ENCODE data around the gene SCRN2. TPM values are rescaled to one million over a fixed set of nuclear protein-coding genes. Genes with fewer than 3 reads are reported as not detected.
A peak's percentile ranks its signal among the peaks of the same experiment; 100 is the strongest.

Gene SCRN2
- total RNA-seq, 1 experiment from 2014 or later, result 50.8 TPM

DNA sequence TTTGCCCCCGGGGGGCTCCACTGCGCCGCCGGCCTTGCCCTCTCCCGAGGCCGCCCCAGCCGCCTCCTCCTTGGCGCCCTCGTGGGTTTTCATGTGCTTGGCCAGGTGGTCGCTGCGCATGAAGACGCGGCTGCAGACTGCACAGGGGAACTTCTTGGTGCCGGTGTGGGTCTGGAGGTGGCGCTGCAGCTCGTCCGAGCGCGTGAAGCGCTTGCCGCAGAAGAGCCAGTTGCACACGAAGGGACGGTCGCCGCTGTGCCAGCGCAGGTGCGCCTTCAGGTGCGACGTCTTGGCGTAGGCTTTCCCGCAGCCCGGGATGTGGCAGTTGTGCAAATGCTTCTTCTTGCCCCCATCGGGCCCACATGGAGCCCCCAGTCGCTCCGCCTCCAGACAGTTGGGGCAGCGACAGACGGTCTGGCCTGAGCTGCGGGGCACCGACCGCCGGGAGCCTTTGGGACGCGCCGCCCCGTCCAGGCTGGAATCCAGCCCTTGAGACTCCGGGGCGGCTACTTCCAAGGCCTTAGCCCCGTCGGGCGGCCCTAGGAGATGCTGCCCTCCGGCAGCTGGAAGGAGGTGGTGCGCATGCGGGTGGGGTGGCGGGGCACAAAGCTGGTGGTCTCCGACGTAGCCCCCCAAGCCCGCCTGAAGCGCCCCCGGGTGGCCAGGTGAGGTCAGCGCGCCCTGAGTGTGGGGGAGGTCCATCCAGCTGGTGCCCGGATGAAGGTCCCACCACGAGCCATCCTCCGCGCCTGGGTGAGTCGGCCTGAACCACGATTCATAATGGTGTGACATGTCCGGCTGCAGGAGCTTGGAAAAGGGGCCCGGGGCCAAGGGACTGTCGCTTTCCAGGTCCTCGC, 6.5 kb upstream of the SCRN2 start:
- Mint-ChIP-seq H3K36me3 (no peaks in the 10 kb centered on the region), H3K27me3 (ENCODE audit: low read depth) (peaks cover 77% of the 10 kb centered on the region), H3K9me3 (no peaks in the 10 kb centered on the region), H3K4me3 (peak overlapping the region; percentile 77), H3K27ac (no peak overlapping the region), H3K4me1 (peaks cover 47% of the 10 kb centered on the region)
- peak; percentile 22 for ATAC-seq
- peak; percentile 77 for DNase-seq (ENCODE audit: low spot score)
- ChIA-PET CTCF (interaction anchor here (0.7 to 19.3 kb wide), 48 partner anchors 9 to 199 kb away, joined by 3 to 1122 read pairs (median 6); partner anchors contain the start of genes CDK5RAP3, LRRC46, MRPL10 and OSBPL7), POLR2A (interaction anchor here (0.7 to 2.2 kb wide), 4 partner anchors 38 to 99 kb away, joined by 3 to 15 read pairs (median 10); partner anchors contain the start of gene SP2)
- TF ChIP-seq, protein P1, sequence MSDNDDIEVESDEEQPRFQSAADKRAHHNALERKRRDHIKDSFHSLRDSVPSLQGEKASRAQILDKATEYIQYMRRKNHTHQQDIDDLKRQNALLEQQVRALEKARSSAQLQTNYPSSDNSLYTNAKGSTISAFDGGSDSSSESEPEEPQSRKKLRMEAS (CRISPR knock-in tag; IDR thresholded peaks at IDR 0.05), result peak; percentile 99
- TF ChIP-seq NR3C1 (CRISPR knock-in tag; conservative IDR thresholded peaks at IDR 0.05; ENCODE audit: low read depth), result no peak
- TF ChIP-seq CREB1 (CRISPR knock-in tag; IDR thresholded peaks at IDR 0.05), result peak; percentile 86
- TF ChIP-seq, protein P2, sequence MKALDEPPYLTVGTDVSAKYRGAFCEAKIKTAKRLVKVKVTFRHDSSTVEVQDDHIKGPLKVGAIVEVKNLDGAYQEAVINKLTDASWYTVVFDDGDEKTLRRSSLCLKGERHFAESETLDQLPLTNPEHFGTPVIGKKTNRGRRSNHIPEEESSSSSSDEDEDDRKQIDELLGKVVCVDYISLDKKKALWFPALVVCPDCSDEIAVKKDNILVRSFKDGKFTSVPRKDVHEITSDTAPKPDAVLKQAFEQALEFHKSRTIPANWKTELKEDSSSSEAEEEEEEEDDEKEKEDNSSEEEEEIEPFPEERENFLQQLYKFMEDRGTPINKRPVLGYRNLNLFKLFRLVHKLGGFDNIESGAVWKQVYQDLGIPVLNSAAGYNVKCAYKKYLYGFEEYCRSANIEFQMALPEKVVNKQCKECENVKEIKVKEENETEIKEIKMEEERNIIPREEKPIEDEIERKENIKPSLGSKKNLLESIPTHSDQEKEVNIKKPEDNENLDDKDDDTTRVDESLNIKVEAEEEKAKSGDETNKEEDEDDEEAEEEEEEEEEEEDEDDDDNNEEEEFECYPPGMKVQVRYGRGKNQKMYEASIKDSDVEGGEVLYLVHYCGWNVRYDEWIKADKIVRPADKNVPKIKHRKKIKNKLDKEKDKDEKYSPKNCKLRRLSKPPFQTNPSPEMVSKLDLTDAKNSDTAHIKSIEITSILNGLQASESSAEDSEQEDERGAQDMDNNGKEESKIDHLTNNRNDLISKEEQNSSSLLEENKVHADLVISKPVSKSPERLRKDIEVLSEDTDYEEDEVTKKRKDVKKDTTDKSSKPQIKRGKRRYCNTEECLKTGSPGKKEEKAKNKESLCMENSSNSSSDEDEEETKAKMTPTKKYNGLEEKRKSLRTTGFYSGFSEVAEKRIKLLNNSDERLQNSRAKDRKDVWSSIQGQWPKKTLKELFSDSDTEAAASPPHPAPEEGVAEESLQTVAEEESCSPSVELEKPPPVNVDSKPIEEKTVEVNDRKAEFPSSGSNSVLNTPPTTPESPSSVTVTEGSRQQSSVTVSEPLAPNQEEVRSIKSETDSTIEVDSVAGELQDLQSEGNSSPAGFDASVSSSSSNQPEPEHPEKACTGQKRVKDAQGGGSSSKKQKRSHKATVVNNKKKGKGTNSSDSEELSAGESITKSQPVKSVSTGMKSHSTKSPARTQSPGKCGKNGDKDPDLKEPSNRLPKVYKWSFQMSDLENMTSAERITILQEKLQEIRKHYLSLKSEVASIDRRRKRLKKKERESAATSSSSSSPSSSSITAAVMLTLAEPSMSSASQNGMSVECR (CRISPR knock-in tag; IDR thresholded peaks at IDR 0.05; ENCODE audit: borderline replicate concordance), result peak; percentile 82; the same call in 1 of the 2 replicates
- TF ChIP-seq, protein P3, sequence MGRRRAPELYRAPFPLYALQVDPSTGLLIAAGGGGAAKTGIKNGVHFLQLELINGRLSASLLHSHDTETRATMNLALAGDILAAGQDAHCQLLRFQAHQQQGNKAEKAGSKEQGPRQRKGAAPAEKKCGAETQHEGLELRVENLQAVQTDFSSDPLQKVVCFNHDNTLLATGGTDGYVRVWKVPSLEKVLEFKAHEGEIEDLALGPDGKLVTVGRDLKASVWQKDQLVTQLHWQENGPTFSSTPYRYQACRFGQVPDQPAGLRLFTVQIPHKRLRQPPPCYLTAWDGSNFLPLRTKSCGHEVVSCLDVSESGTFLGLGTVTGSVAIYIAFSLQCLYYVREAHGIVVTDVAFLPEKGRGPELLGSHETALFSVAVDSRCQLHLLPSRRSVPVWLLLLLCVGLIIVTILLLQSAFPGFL (CRISPR knock-in tag; IDR thresholded peaks at IDR 0.05; ENCODE audit: borderline replicate concordance), result no peak
- TF ChIP-seq TP53 (CRISPR knock-in tag; IDR thresholded peaks at IDR 0.05), result peak; percentile 87
- TF ChIP-seq, protein P4, sequence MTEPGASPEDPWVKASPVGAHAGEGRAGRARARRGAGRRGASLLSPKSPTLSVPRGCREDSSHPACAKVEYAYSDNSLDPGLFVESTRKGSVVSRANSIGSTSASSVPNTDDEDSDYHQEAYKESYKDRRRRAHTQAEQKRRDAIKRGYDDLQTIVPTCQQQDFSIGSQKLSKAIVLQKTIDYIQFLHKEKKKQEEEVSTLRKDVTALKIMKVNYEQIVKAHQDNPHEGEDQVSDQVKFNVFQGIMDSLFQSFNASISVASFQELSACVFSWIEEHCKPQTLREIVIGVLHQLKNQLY (CRISPR knock-in tag; IDR thresholded peaks at IDR 0.05), result peak; percentile 85; the same call in 1 of the 2 replicates
- TF ChIP-seq ESRRA (CRISPR knock-in tag; IDR thresholded peaks at IDR 0.05; ENCODE audit: borderline replicate concordance), result peak; percentile 89; the same call in 1 of the 2 replicates
- 0 out of 2 replicates have a peak, but pooled peaks have one; percentile 66 for TF ChIP-seq SMAD4 (CRISPR knock-in tag; IDR thresholded peaks at IDR 0.05)
- TF ChIP-seq CBFB (CRISPR knock-in tag; IDR thresholded peaks at IDR 0.05; ENCODE audit: low read depth), result no peak
- TF ChIP-seq NFE2L1 (CRISPR knock-in tag; IDR thresholded peaks at IDR 0.05), result peak; percentile 62; the same call in 1 of the 2 replicates
- TF ChIP-seq, protein P5, sequence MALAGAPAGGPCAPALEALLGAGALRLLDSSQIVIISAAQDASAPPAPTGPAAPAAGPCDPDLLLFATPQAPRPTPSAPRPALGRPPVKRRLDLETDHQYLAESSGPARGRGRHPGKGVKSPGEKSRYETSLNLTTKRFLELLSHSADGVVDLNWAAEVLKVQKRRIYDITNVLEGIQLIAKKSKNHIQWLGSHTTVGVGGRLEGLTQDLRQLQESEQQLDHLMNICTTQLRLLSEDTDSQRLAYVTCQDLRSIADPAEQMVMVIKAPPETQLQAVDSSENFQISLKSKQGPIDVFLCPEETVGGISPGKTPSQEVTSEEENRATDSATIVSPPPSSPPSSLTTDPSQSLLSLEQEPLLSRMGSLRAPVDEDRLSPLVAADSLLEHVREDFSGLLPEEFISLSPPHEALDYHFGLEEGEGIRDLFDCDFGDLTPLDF (CRISPR knock-in tag; IDR thresholded peaks at IDR 0.05), result 0 out of 2 replicates have a peak, but pooled peaks have one; percentile 51
- TF ChIP-seq, protein P6, sequence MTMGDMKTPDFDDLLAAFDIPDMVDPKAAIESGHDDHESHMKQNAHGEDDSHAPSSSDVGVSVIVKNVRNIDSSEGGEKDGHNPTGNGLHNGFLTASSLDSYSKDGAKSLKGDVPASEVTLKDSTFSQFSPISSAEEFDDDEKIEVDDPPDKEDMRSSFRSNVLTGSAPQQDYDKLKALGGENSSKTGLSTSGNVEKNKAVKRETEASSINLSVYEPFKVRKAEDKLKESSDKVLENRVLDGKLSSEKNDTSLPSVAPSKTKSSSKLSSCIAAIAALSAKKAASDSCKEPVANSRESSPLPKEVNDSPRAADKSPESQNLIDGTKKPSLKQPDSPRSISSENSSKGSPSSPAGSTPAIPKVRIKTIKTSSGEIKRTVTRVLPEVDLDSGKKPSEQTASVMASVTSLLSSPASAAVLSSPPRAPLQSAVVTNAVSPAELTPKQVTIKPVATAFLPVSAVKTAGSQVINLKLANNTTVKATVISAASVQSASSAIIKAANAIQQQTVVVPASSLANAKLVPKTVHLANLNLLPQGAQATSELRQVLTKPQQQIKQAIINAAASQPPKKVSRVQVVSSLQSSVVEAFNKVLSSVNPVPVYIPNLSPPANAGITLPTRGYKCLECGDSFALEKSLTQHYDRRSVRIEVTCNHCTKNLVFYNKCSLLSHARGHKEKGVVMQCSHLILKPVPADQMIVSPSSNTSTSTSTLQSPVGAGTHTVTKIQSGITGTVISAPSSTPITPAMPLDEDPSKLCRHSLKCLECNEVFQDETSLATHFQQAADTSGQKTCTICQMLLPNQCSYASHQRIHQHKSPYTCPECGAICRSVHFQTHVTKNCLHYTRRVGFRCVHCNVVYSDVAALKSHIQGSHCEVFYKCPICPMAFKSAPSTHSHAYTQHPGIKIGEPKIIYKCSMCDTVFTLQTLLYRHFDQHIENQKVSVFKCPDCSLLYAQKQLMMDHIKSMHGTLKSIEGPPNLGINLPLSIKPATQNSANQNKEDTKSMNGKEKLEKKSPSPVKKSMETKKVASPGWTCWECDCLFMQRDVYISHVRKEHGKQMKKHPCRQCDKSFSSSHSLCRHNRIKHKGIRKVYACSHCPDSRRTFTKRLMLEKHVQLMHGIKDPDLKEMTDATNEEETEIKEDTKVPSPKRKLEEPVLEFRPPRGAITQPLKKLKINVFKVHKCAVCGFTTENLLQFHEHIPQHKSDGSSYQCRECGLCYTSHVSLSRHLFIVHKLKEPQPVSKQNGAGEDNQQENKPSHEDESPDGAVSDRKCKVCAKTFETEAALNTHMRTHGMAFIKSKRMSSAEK (CRISPR knock-in tag; IDR thresholded peaks at IDR 0.05; ENCODE audit: borderline replicate concordance), result no peak
- TF ChIP-seq, protein P7, sequence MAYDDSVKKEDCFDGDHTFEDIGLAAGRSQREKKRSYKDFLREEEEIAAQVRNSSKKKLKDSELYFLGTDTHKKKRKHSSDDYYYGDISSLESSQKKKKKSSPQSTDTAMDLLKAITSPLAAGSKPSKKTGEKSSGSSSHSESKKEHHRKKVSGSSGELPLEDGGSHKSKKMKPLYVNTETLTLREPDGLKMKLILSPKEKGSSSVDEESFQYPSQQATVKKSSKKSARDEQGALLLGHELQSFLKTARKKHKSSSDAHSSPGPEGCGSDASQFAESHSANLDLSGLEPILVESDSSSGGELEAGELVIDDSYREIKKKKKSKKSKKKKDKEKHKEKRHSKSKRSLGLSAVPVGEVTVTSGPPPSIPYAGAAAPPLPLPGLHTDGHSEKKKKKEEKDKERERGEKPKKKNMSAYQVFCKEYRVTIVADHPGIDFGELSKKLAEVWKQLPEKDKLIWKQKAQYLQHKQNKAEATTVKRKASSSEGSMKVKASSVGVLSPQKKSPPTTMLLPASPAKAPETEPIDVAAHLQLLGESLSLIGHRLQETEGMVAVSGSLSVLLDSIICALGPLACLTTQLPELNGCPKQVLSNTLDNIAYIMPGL (CRISPR knock-in tag; IDR thresholded peaks at IDR 0.05), result peak; percentile 98
- TF ChIP-seq, protein P8, sequence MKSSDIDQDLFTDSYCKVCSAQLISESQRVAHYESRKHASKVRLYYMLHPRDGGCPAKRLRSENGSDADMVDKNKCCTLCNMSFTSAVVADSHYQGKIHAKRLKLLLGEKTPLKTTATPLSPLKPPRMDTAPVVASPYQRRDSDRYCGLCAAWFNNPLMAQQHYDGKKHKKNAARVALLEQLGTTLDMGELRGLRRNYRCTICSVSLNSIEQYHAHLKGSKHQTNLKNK (CRISPR knock-in tag; IDR thresholded peaks at IDR 0.05), result no peak
- TF ChIP-seq ETV6 (CRISPR knock-in tag; IDR thresholded peaks at IDR 0.05), result peak; percentile 92
- peak; percentile 88 for TF ChIP-seq ZNF219 (CRISPR knock-in tag; IDR thresholded peaks at IDR 0.05; ENCODE audit: borderline replicate concordance)
- no peak; the same call in 1 of the 2 replicates for TF ChIP-seq ZNF263 (CRISPR knock-in tag; IDR thresholded peaks at IDR 0.05; ENCODE audit: low read depth)
- TF ChIP-seq JAZF1 (CRISPR knock-in tag; IDR thresholded peaks at IDR 0.05), result no peak
- peak; percentile 97 for TF ChIP-seq ZNF232 (CRISPR knock-in tag; IDR thresholded peaks at IDR 0.05)
- peak; percentile 60 for TF ChIP-seq NR2C2 (CRISPR knock-in tag; IDR thresholded peaks at IDR 0.05)
